ENCODE results near the gene LLGL2. TPM values are rescaled to one million over a fixed set of nuclear protein-coding genes. Genes with fewer than 3 reads are reported as not detected.
"Not testable (repeated sequence)": the region's sequence is repeated elsewhere in the genome, so short reads cannot be mapped to it uniquely, and the experiment has no call there.

LLGL2 gene
- total RNA-seq, 1 donor from 2014 or later: 90.6 TPM

DNA sequence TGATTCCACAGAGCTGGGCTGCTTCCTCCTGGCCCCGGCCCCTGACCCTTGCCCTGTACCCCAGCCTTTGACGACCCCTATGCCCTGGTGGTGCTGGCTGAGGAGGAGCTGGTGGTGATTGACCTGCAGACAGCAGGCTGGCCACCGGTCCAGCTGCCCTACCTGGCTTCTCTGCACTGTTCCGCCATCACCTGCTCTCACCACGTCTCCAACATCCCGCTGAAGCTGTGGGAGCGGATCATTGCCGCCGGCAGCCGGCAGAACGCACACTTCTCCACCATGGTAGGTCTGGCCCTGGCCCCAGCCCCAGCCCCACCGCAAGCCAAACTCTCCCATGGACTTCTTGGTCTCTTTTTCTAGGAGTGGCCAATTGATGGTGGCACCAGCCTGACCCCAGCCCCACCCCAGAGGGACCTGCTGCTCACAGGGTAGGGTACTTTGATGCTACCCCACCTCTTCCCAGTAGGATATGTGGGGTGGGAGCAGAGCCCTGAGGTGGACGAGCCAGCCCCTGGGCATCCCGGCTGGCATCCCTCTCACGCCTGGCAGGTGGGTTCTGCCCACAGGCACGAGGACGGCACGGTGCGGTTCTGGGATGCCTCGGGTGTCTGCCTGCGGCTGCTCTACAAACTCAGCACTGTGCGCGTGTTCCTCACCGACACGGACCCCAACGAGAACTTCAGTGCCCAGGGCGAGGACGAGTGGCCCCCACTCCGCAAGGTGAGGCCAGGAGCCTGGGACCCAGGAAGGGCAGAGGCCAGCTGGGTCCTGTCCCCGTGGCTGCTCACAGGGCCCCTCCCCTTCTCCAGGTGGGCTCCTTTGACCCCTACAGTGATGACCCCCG lies 43.1 kb downstream of the LLGL2 start:
- DNase-seq (ENCODE audit: low spot score): no peak
- no peak for ATAC-seq

DNA sequence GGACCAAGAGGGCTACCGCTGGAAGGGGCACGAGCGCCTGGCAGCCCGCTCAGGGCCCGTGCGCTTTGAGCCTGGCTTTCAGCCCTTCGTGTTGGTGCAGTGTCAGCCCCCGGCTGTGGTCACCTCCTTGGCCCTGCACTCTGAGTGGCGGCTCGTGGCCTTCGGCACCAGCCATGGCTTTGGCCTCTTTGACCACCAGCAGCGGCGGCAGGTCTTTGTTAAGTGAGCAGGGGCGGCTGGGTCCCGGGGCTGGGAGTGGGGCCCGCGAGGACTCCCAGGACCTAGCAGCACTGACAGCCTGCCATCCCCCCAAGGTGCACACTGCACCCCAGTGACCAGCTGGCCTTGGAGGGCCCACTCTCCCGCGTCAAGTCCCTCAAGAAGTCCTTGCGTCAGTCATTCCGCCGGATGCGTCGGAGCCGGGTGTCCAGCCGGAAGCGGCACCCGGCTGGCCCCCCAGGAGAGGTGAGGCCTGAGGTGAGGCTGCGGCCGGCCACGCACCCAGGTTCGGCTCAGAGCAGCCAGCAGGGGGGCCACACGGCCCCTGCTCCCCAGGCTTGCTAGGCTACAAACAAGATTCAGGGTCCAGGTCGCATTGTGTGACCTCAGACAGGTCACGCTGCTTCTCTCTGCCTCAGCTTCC lies 44.7 kb downstream of the LLGL2 start:
- ATAC-seq (no peak), DNase-seq (ENCODE audit: low spot score) (peak; percentile 44)

GRCh38 chr17:75570772-75571171 lies 45.3 kb downstream of the LLGL2 start:
- ATAC-seq (no peak), DNase-seq (ENCODE audit: low spot score) (no peak)

GRCh38 chr17:75571197-75571884 lies 45.8 kb downstream of the LLGL2 start:
- no peak for DNase-seq (ENCODE audit: low spot score)
- ATAC-seq: peak; percentile 27

- ATAC-seq (no peak), DNase-seq (ENCODE audit: low spot score) (no peak)
These were observed 46.4 kb downstream of the LLGL2 start for GRCh38 chr17:75571885-75572215.

DNA sequence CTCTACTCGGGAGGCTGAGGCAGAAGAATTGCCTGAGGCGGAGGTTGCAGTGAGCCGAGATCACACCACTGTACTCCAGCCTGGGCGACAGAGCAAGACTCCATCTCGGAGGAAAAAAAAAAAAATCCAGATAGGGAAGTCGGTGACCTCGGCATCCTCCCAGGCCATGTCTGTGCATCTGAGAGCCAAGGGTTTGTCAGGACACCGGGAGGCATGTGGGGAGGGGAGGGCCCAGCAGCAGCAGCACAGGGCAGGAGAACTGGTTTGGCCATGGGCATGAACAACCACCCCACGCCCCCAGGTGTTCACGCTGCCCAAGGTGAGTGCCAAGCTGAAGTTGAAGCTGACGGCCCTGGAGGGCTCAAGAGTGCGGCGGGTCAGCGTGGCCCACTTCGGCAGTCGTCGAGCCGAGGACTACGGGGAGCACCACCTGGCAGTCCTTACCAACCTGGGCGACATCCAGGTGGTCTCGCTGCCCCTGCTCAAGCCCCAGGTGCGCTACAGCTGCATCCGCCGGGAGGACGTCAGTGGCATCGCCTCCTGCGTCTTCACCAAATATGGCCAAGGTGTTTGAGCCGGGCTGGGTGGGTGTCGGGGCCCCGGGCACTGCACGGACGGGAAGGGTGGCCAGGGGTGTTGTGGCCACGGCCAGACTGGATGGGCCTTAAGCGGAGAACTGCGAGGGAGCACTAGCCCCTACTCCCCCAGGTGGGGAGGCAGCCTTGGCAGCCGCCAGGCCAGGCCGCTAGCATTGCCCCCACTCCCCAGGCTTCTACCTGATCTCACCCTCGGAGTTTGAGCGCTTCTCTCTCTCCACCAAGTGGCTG lies 47.4 kb downstream of the LLGL2 start:
- ATAC-seq: no peak
- DNase-seq (ENCODE audit: low spot score): peak; percentile 45

GRCh38 chr17:75573540-75573957 lies 48.1 kb downstream of the LLGL2 start:
- ATAC-seq (no peak), DNase-seq (ENCODE audit: low spot score) (no peak)

DNA sequence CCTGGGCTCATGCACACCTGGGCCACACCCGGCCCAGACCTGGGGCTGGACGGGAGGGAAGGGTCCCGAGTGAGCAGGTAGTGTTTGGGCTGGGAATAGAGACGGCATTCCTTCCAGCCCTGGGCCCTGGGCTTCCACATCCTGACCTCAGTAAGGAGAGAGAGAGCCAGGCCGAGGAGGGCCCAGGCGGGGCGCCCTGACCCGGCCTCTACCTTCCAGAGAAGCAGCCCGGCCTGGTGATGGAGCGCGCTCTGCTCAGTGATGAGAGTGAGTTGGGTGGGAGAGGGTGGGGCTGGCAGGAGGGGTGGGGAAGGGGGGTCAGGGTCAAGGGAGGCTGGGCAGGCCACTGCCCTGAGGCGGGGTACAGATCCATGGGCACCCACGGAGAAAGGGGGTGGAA lies 48.5 kb downstream of the LLGL2 start:
- no peak for ATAC-seq
- no peak for DNase-seq (ENCODE audit: low spot score)

GRCh38 chr17:75574404-75575036 lies 49.0 kb downstream of the LLGL2 start:
- DNase-seq (ENCODE audit: low spot score): peak; percentile 42
- ATAC-seq: no peak

DNA sequence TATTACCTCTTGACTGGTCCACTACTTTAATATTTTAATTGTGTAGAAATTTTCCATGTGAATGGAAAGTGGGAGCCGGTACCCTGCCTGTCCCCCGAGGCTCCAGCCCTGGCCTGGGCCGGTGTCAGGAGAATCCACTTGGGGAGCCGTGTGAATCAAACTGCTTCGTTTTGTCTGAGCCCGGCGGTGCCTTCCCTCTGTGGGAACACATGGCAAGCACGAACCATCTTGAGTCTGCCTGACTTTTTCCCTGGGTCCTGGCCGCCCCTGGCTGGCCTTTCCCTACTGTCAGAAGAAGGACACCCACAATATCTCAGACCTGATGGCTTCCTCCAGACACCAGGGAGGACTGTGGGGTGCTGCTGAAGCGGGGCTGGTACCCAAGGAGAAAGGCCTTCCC lies 49.7 kb downstream of the LLGL2 start:
- no peak for ATAC-seq

GRCh38 chr17:75575728-75576127 lies 50.2 kb downstream of the LLGL2 start:
- no peak for DNase-seq (ENCODE audit: low spot score)
- ATAC-seq: peak; percentile 15

More for the DNA sequence above, 49.7 kb downstream of the LLGL2 start:
- no peak for DNase-seq (ENCODE audit: low spot score)

DNA sequence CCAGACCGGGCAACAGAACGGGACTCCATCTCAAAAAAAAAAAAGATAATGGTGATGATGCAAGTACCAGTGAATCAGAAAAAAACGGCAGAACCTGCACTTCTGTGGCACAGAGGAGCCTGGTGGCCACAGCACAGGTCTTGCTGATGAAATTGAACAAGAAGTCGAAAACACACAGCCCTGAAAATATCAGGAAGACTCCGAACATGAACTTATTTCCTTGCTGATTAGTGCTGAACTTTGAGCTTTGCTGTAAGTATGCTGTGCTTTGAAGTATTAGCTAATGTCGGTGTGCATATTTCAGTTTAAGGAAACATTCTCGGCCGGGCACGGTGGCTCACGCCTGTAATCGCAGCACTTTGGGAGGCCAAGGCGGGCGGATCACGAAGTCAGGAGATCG lies 51.2 kb downstream of the LLGL2 start:
- ATAC-seq (peak; percentile 9), DNase-seq (ENCODE audit: low spot score) (no peak)

DNA sequence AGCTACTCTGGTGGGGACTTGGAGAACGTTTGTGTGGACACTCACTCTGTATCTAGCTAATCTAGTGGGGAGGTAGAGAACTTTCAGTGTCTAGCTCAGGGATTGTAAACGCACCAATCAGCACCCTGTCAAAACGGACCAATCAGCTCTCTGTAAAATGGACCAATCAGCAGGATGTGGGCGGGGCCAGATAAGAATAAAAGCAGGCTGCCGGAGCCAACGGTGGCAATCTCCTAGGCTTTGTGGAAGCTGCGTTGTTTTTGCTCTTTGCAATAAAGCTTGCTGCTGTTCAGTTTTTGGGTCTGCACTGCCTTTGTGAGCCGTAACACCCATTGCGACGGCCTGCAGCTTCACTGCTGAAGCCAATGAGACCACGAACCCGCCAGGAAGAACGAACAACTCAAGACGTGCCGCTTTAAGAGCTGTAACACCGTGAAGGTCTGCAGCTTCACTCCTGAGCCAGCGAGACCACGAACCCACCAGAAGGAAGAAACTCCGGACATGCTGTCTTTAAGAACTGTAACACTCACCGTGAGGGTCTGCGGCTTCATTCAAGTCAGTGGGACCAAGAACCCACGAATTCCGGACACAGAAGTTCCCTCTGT lies 55.7 kb downstream of the LLGL2 start:
- ATAC-seq; DNase-seq (ENCODE audit: low spot score): not testable (repeated sequence)

- not testable (repeated sequence) for DNase-seq (ENCODE audit: low spot score); ATAC-seq
These were observed 57.7 kb downstream of the LLGL2 start for GRCh38 chr17:75583197-75583596.

DNA sequence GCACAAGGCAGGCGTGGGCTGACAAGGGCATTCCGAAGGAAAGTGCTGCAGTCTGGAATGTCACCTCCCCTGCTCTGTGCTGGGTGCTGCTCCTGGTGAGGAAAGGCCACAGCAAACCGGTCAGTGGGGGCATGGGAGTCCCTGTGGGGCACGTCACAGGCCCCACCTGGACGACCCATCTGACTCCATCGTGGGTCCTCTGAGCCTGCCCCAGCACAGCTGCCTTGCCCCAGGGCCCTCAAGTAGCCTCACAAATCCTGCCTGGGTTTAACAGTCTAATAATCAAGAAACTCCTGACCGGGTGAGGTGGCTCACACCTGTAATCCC lies 59.3 kb downstream of the LLGL2 start:
- ATAC-seq: no peak
- no peak for DNase-seq (ENCODE audit: low spot score)

- ATAC-seq (peak; percentile 5), DNase-seq (ENCODE audit: low spot score) (peak; percentile 65)
These were observed 62.4 kb downstream of the LLGL2 start, which contains the start of gene MYO15B for GRCh38 chr17:75587675-75588595. MYO15B (plus strand) TSS chr17:75587800; CDS start chr17:75588058, 258 bp downstream.

DNA sequence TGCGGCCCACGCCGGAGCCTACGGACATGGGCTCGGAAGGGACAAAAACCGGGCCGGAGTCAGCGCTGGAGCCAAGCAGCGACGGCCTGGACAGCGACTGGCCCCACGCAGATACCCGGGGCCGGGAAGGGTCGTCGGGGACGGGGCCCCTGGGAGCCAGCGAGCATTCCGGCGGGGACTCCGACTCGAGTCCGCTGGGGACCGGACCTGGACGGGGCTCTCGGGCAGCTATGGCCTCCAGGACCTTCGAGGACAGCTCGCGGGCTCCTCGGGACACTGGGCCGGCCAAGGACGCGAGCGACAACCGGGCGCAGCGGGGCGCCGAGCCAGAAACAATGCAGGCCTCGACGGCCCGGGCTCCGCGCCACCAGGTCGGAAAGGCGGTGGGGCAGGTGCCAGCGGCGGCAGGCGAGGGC lies 63.1 kb downstream of the LLGL2 start:
- DNase-seq (ENCODE audit: low spot score): peak; percentile 85
- peak; percentile 59 for ATAC-seq

GRCh38 chr17:75589012-75589918 lies 63.8 kb downstream of the LLGL2 start:
- DNase-seq (ENCODE audit: low spot score) (peak; percentile 93), ATAC-seq (peak; percentile 91)
